IPS-18c (cell line): ENCODE measurements around the gene DYNC1I2.

Experiments used
- H3K4me3 ChIP-seq: 2 replicates; pipeline ENCODE4 v1.7.0; 2013; ENCODE audit warnings: low read depth, mild to moderate bottlenecking, low read length, moderate library complexity; ENCODE audit not compliant: insufficient read depth
- H3K9me3 ChIP-seq: one replicate; pipeline ENCODE4 v1.6.1; 2013; ENCODE audit warnings: mild to moderate bottlenecking, low read length, moderate library complexity; ENCODE audit not compliant: control insufficient read depth, insufficient read depth

The DYNC1I2 gene

GRCh38 chr2:171687287-171688128 is at the start of gene DYNC1I2:
Gene DYNC1I2, plus strand, starts transcription at chr2:171687469. Its CDS starts 2,687 bp downstream, at chr2:171690156.
- Histone ChIP-seq H3K9me3 (no peaks in the 10 kb centered on the region), H3K4me3 (peak within 1 kb of the TSS; percentile 94)

- Histone ChIP-seq H3K4me3 (no peak overlapping the region), H3K9me3 (peaks cover 7% of the 10 kb centered on the region)
These were observed 35.4 kb upstream of the DYNC1I2 start for GRCh38 chr2:171651667-171652415.

GRCh38 chr2:171652416-171652785 is 34.9 kb upstream of the DYNC1I2 start:
- no peak overlapping the region for H3K4me3 ChIP-seq
- H3K9me3 ChIP-seq, result peaks cover 4% of the 10 kb centered on the region

GRCh38 chr2:171655586-171655985 is 31.7 kb upstream of the DYNC1I2 start:
- Histone ChIP-seq H3K9me3 (peaks cover 4% of the 10 kb centered on the region), H3K4me3 (no peak overlapping the region)

- Histone ChIP-seq H3K9me3 (no peaks in the 10 kb centered on the region), H3K4me3 (no peak overlapping the region)
These were observed 20.2 kb upstream of the DYNC1I2 start for GRCh38 chr2:171667041-171667440.

- Histone ChIP-seq H3K9me3 (no peaks in the 10 kb centered on the region), H3K4me3 (no peak overlapping the region)
These were observed 19.1 kb upstream of the DYNC1I2 start for GRCh38 chr2:171668183-171668582.

GRCh38 chr2:171669121-171669520 is 18.1 kb upstream of the DYNC1I2 start:
- H3K4me3 ChIP-seq, result no peak overlapping the region
- no peaks in the 10 kb centered on the region for H3K9me3 ChIP-seq

GRCh38 chr2:171670655-171671054 is 16.6 kb upstream of the DYNC1I2 start:
- Histone ChIP-seq H3K4me3 (no peak overlapping the region), H3K9me3 (no peaks in the 10 kb centered on the region)

GRCh38 chr2:171671867-171672266 is 15.4 kb upstream of the DYNC1I2 start:
- Histone ChIP-seq H3K9me3 (no peaks in the 10 kb centered on the region), H3K4me3 (no peak overlapping the region)

GRCh38 chr2:171673905-171674304 is 13.4 kb upstream of the DYNC1I2 start:
- no peaks in the 10 kb centered on the region for H3K9me3 ChIP-seq

GRCh38 chr2:171675810-171676345 is 11.4 kb upstream of the DYNC1I2 start:
- H3K9me3 ChIP-seq, result no peaks in the 10 kb centered on the region
- H3K4me3 ChIP-seq, result no peak overlapping the region

More at GRCh38 chr2:171673905-171674304, 13.4 kb upstream of the DYNC1I2 start:
- no peak overlapping the region for H3K4me3 ChIP-seq

GRCh38 chr2:171678619-171679018 is 8.7 kb upstream of the DYNC1I2 start:
- Histone ChIP-seq H3K9me3 (no peaks in the 10 kb centered on the region), H3K4me3 (no peak overlapping the region)

- Histone ChIP-seq H3K4me3 (peak overlapping the region; percentile 94), H3K9me3 (no peaks in the 10 kb centered on the region)
These were observed 828 bp downstream of the DYNC1I2 start for GRCh38 chr2:171688129-171688465.

GRCh38 chr2:171692331-171692730 is 5.1 kb downstream of the DYNC1I2 start:
- H3K4me3 ChIP-seq, result no peak overlapping the region
- no peaks in the 10 kb centered on the region for H3K9me3 ChIP-seq

GRCh38 chr2:171702781-171703556 is 15.7 kb downstream of the DYNC1I2 start:
- Histone ChIP-seq H3K9me3 (no peaks in the 10 kb centered on the region), H3K4me3 (no peak overlapping the region)

GRCh38 chr2:171703574-171704347 is 16.5 kb downstream of the DYNC1I2 start:
- H3K4me3 ChIP-seq, result no peak overlapping the region
- H3K9me3 ChIP-seq, result no peaks in the 10 kb centered on the region
